GM21576 (cell line): ENCODE results near the gene SLC23A2.
"Not testable (repeated sequence)": the region's sequence is repeated elsewhere in the genome, so short reads cannot be mapped to it uniquely, and the experiment has no call there.

Experiments
- ATAC-seq: cut with Tn5 transposase; IDR thresholded peaks from one replicate; pipeline ENCODE4 v1.9.1; 2021; ENCODE audit warnings: mild to moderate bottlenecking, moderate library complexity; ENCODE audit not compliant: unreplicated experiment

Gene SLC23A2

DNA sequence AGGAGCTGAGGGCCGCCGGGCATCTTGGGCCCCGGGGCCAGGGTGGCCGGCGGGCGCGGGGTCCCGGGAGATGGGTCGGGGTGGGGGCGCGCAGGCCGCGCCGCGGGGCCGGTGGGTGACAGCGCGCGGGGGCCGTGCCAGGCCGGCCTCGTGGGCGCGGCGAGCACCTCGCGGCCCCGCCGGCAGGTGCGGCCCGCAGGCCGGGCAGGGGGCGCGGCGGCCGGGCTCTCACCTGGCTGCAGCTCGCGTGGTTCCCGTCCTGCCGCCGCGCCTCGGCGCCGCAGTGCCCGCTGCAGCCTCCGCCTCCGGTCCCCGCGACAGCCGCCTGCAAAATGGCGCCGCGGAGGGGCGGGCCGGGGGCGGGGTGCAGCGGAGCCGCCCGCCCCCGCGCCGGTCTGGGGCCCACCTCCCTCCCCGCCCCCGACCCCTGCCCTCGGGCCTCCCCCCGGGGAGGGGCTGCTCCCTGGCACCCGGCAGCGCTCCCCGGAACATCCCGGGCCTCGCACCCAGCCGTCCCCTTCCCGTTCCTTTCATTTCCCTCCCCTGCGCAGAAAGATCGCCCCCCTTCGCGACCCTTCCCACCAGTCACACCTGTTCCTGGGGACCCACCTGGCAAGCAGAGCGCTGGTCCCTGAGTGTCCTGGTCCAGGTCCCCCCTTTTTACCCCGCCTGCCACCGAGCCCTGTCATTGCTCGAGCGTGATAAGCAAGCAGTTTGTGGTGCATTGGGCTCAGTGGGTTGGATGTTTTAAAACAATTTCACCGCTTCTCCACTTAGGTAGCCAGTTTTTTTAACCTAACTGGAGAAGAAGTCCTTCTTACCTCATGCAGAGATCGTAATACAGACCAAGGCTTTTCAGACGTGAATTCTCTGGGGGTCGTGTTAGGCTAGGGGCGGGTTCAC lies at the start of gene SLC23A2:
Gene SLC23A2 (minus strand): TSS at position 337 of the 903 bp plus-strand sequence. CDS start 68,948 bp downstream, outside the sequence.
- ATAC-seq, result peak; percentile 47

GRCh38 chr20:5046656-5047339 lies 45.5 kb upstream of the SLC23A2 start:
- no peak for ATAC-seq

DNA sequence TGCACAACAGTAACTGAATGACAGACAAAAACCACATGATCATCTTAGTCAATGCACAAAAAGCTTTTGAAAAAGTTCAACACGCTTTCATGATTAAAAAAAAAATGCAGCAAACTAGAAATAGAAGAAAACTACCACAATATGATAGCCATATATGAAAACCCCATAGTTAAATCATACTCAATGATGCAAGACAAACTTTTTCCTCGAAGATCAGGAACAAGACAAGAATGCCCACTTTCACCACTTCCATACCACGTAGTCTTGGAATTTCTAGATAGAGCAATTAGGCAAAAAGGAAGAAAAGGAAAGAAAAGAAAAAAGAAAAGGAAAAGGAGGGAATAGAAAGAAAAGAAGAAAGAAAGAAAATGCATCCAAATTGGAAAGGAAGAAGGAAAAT lies 44.6 kb upstream of the SLC23A2 start:
- no peak for ATAC-seq

DNA sequence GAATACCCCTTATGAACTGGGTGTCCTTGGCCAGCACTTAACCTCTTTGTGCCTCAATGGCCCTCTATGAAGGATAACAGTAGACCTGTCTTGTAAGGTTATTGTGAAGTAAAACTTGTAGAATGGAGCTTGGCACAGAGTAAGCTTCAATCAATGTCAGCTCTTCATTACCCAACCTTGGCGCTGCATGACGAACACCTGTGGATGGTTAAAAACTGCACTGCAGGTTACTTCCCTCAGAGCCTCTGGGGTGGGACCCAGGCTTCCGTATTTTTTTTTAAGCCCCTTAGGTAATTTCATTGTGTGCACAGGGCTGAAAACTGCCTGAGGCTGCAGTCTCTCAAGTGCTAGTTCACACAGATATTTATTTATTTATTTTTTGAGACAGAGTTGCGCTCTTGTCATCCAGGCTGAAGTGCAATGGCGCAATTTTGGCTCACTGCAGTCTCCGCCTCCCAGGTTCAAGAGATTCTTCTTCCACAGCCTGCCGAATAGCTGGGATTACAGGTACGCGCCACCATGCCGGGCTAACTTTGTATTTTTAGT lies 42.8 kb upstream of the SLC23A2 start:
- ATAC-seq, result no peak

DNA sequence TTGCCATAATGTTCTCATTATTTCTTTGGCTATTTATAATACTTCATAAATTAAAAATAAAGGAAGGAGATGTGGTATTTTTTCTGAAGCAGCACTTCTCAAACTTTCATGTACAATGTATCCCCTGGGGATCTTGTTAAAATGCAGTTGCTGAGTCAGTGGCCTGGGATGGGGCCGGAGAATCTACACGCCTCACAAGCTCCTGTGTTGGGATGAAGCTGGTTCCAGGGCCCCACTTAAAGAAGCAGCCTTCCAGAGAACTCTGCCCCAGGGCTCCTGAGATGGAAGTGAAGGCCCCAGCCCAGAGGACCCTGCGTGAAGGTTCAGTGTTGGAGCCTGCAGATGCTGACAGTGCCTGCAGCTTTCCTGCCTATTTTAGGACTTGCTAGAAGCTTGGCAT lies 40.1 kb upstream of the SLC23A2 start:
- no peak for ATAC-seq

- ATAC-seq, result no peak
These were observed 39.0 kb upstream of the SLC23A2 start for GRCh38 chr20:5040345-5040744.

DNA sequence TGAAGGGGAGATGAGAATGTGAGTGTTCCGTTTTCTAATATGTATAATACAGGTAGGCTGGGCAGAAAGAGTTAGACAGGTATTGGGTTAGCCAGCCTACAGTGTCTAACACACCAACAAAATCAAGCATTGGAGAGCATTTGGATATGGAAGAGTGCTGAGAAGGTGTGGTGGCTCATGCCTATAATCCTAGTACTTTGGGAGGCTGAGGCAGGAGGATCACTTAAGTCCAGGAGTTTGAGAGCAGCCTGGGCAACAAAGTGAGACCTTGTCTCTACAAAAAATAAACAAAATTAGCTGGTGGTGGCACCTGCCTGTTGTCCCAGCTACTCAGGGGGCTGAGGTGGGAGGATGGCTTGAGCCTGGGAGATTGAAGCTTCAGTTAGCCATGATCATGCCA lies 38.6 kb upstream of the SLC23A2 start:
- no peak for ATAC-seq

DNA sequence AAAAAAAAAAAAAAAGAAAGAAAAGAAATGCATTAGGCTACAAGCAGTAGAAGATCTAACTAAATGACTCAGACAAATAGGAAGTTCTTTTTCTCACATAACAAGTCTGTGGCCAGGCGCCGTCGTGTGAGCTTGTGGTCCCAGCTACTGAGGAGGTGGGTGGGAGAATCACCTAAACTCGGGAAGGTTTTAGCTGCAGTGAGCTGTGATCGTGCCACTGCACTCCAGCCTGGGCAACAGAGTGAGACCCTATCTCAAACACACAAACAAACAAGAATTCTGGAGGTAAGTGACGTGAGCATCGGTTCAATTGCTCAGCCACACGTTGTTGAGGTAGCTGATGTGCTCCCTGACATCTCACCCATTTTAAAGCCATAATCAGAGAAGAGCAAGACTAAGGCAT lies 37.9 kb upstream of the SLC23A2 start:
- ATAC-seq, result no peak

- ATAC-seq, result no peak
These were observed 35.5 kb upstream of the SLC23A2 start for GRCh38 chr20:5036828-5037227.

GRCh38 chr20:5035518-5035917 lies 34.2 kb upstream of the SLC23A2 start:
- not testable (repeated sequence) for ATAC-seq

DNA sequence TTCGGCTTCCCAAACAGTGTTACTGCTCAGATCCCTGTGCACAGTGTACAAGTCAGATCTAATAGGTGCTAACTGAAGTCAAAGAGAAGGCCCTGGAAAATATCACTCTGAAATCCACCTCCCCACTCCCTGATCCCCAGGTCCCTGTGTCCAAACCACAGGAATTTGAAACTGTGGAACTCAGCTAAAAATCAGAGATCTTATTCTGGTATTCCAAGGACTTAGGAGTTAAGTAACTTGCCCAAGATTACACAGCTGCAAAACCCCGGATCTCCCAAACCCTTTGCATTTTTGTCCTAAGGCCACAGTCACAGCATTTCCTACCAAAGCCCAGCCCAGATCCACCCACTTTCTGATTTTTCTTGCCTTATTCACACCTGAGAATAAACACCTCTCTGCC lies 32.3 kb upstream of the SLC23A2 start:
- ATAC-seq, result no peak

- ATAC-seq, result not testable (repeated sequence)
These were observed 30.4 kb upstream of the SLC23A2 start for GRCh38 chr20:5031701-5032100.

DNA sequence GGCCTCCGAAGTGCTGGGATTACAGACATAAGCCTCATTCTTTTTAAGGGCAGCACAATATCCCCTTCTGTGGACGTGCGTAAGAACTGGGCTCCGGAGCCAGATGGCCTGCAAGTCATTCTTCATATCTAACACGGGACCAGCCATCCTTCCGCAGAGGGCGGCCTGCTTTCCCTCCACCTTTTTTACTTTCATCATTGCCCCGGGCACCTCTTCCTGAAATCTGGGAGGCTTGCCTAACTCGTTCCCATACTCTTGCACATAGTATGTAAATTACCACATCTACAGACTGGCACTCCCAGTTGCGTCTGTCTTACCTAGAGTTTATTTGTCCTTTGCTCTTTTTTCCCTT lies 29.9 kb upstream of the SLC23A2 start:
- no peak for ATAC-seq

GRCh38 chr20:5030348-5031205 lies 29.3 kb upstream of the SLC23A2 start:
- no peak for ATAC-seq

- not testable (repeated sequence) for ATAC-seq
These were observed 27.1 kb upstream of the SLC23A2 start for GRCh38 chr20:5028258-5029059.

DNA sequence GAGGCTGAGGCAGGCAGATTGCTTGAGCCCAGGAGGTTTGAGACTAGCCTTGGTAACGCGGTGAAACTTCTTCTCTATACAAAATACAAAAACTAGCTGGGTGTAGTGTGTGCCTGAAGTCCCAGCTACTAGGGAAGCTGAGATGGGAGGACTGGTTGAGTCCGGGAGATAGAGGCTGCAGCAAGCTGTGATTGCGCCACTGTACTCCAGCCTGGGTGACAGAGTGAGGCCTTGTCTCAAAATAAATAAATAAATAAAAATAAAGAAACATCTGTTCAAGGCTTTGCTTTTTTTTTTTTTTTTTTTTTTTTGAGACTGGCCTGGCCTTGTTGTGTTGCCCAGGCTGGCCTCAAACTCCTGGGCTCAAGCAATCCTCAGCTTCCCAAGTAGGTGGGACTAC lies 23.7 kb upstream of the SLC23A2 start:
- no peak for ATAC-seq

GRCh38 chr20:5024103-5024502 lies 22.8 kb upstream of the SLC23A2 start:
- ATAC-seq, result no peak

- not testable (repeated sequence) for ATAC-seq
These were observed 21.9 kb upstream of the SLC23A2 start for GRCh38 chr20:5023171-5023570.

GRCh38 chr20:5020760-5021159 lies 19.4 kb upstream of the SLC23A2 start:
- ATAC-seq, result no peak
